Fibroblast of the aortic adventitia (primary cell): Measurements from ENCODE around the gene DRAP1. TPM values are rescaled to one million over a fixed set of nuclear protein-coding genes. Genes with fewer than 3 reads are reported as not detected.
A peak's percentile ranks its signal among the peaks of the same experiment; 100 is the strongest.

Source experiments
- DNase-seq: peaks from one replicate; pipeline ENCODE4 v3.0.0-alpha.2; 2010; ENCODE audit warnings: low read depth
- H3K4me3 ChIP-seq: 2 replicates; pipeline ENCODE4 v1.5.1; 2011; ENCODE audit warnings: low read depth, mild to moderate bottlenecking, control low read depth, low read length, moderate library complexity
- CTCF ChIP-seq: IDR thresholded peaks from 2 replicates; pipeline ENCODE4 v1.5.1; 2011; ENCODE audit warnings: mild to moderate bottlenecking, low read length, control low read depth, inconsistent platforms; ENCODE audit not compliant: insufficient read depth
- total RNA-seq: library from RNA; depleted of rRNA; stranded (reverse); fragments of >200 nt; gene quantifications from 2 replicates; pipeline ENCODE4 v1.2.3, GENCODE V29; 2012; ENCODE audit warnings: low replicate concordance

DRAP1 gene
- total RNA-seq, 1 donor, result 317 TPM

- DNase-seq, result no peak
- H3K4me3 ChIP-seq, result no peak overlapping the region
- no peak for TF ChIP-seq CTCF
Measured at GRCh38 chr11:65894034-65894591, 25.1 kb upstream of the DRAP1 start.

- H3K4me3 ChIP-seq, result no peak overlapping the region
- DNase-seq, result no peak
- no peak for TF ChIP-seq CTCF
Measured at GRCh38 chr11:65895482-65895981, 23.7 kb upstream of the DRAP1 start.

GRCh38 chr11:65896034-65896999 is 22.9 kb upstream of the DRAP1 start:
- DNase-seq, result no peak
- H3K4me3 ChIP-seq, result peak overlapping the region; percentile 14
- no peak for TF ChIP-seq CTCF

GRCh38 chr11:65897020-65897471 is 22.2 kb upstream of the DRAP1 start:
- TF ChIP-seq CTCF, result no peak
- peak overlapping the region; percentile 14 for H3K4me3 ChIP-seq
- peak; percentile 49 for DNase-seq

- peak overlapping the region; percentile 87 for H3K4me3 ChIP-seq
- no peak for TF ChIP-seq CTCF
- peak; percentile 58 for DNase-seq
Measured at GRCh38 chr11:65898656-65899355, 20.4 kb upstream of the DRAP1 start.

- DNase-seq, result peak; percentile 65
- TF ChIP-seq CTCF, result no peak
- H3K4me3 ChIP-seq, result peak overlapping the region; percentile 87
Measured at GRCh38 chr11:65899356-65900124, 19.7 kb upstream of the DRAP1 start.
